ENCODE results near the gene EAPP.

DNA sequence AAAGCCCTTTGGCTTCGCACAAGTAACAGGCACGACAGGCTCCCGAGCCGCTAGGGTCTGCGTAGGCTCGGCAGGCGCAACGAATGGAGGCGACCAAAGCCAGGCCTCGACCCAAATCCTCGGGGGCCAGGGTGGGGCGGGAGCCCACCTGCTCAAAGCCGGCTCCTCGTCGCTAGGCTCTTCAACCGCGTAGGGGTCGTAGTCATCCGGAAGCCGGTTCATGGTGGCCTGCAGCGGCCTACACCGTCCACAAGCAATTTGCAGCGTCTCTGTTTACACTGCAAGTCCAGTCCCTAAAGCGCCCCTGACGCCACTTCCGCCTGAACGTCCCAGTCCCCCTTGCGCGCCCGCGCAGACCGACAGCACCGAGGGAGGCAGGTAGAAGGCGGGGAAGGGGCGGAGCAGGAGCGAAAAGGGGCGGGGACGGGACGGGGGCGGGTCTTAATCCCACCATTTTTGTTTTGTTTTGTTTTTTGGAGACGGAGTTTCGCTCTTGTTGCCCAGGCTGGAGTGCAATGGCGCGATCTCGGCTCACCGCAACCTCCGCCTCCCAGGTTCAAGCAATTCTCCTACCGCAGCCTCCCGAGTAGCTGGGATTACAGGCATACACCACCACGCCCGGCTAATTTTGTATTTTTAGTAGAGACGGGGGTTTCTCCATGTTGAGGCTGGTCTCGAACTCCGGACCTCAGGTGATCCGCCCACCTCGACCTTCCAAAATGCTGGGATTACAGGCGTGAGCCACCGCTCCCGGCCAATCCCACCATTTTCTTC, at the start of gene EAPP:
- no peak for TF ChIP-seq EP300 (IDR thresholded peaks at IDR 0.05; ENCODE audit: low read depth)
- TF ChIP-seq, protein P1, sequence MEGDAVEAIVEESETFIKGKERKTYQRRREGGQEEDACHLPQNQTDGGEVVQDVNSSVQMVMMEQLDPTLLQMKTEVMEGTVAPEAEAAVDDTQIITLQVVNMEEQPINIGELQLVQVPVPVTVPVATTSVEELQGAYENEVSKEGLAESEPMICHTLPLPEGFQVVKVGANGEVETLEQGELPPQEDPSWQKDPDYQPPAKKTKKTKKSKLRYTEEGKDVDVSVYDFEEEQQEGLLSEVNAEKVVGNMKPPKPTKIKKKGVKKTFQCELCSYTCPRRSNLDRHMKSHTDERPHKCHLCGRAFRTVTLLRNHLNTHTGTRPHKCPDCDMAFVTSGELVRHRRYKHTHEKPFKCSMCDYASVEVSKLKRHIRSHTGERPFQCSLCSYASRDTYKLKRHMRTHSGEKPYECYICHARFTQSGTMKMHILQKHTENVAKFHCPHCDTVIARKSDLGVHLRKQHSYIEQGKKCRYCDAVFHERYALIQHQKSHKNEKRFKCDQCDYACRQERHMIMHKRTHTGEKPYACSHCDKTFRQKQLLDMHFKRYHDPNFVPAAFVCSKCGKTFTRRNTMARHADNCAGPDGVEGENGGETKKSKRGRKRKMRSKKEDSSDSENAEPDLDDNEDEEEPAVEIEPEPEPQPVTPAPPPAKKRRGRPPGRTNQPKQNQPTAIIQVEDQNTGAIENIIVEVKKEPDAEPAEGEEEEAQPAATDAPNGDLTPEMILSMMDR (IDR thresholded peaks at IDR 0.05): peak in 3 of 5 experiments; percentile 12 to 42 (median 26)

Data from transverse colon (tissue), 3 donors.